ENCODE data around the gene CASZ1. TPM values are rescaled to one million over a fixed set of nuclear protein-coding genes. Genes with fewer than 3 reads are reported as not detected.

CASZ1 gene
- total and polyA plus RNA-seq, 10 of the 15 experiments (the other 5 are each of a cell fraction or from before 2014, with no cell fraction given): 0.52 to 9.8 (median 3.7) TPM

GRCh38 chr1:10734962-10735544 lies 61.4 kb downstream of the CASZ1 start (continued):
- TF ChIP-seq SKIL (IDR thresholded peaks at IDR 0.05; ENCODE audit: low read depth, poor library complexity, severe bottlenecking): no peak
- TF ChIP-seq EP300 (IDR thresholded peaks at IDR 0.05; ENCODE audit: borderline replicate concordance in 1 of 2, control insufficient read depth in 1 of 2, low read depth in 2 of 2, low read length in 2 of 2): no peak
- TF ChIP-seq TARDBP (IDR thresholded peaks at IDR 0.05; ENCODE audit: borderline replicate concordance): no peak
- TF ChIP-seq PBX3 (IDR thresholded peaks at IDR 0.05; ENCODE audit: insufficient replicate concordance, low read depth, low read length): no peak
- no peak for TF ChIP-seq ZNF207 (IDR thresholded peaks at IDR 0.05; ENCODE audit: borderline replicate concordance)
- TF ChIP-seq MAX (IDR thresholded peaks at IDR 0.05; ENCODE audit: low read depth, low read length): no peak
- no peak for TF ChIP-seq RCOR1 (conservative IDR thresholded peaks at IDR 0.05; ENCODE audit: low read depth, low read length)
- no peak for TF ChIP-seq USF2 (IDR thresholded peaks at IDR 0.05; ENCODE audit: borderline replicate concordance, low read depth, low read length)
